Activated CD8-positive, alpha-beta T cell treated with anti-CD3 and anti-CD28 coated beads, Interleukin-2, amount 10 ng/mL, durations not matched to agents 7 days and 5 days (primary cell): ENCODE data around the gene PIH1D1. TPM values are rescaled to one million over a fixed set of nuclear protein-coding genes. Genes with fewer than 3 reads are reported as not detected.

Experiments
- ATAC-seq: fragments of 150-1000 bp; cut with Tn5 transposase; one replicate; pipeline ENCODE4 v1.10.0; 2021; ENCODE audit warnings: moderate library complexity
- CTCF ChIA-PET: fragments of 350-600 bp; sonication (Branson Sonifier 250); formaldehyde crosslinking; loops from one replicate; lab custom pipeline; 2021; ENCODE audit warnings: antibody characterized with exemption; lab: Charles Lee
- POLR2A ChIA-PET: fragments of 350-600 bp; sonication (Branson Sonifier 250); formaldehyde crosslinking; loops from one replicate; lab custom pipeline; 2021; ENCODE audit warnings: antibody characterized with exemption; lab: Charles Lee
- DNase-seq: peaks from one replicate; pipeline ENCODE4 v3.0.0-alpha.2; 2020
- H3K27ac Mint-ChIP-seq: one replicate; pipeline ENCODE4 v1.8.0; 2021; ENCODE audit warnings: mild to moderate bottlenecking, mixed read lengths
- H3K27me3 Mint-ChIP-seq: one replicate; pipeline ENCODE4 v1.8.0; 2021; ENCODE audit warnings: low read depth, mixed read lengths
- H3K36me3 Mint-ChIP-seq: one replicate; pipeline ENCODE4 v1.8.0; 2021; ENCODE audit warnings: low read depth, mixed read lengths
- H3K4me1 Mint-ChIP-seq: one replicate; pipeline ENCODE4 v1.8.0; 2021; ENCODE audit warnings: low read depth, mixed read lengths
- H3K4me3 Mint-ChIP-seq: one replicate; pipeline ENCODE4 v1.8.0; 2021; ENCODE audit warnings: mild to moderate bottlenecking, mixed read lengths
- H3K9me3 Mint-ChIP-seq: one replicate; pipeline ENCODE4 v1.8.0; 2022; ENCODE audit warnings: mixed read lengths; ENCODE audit not compliant: insufficient read depth
- total RNA-seq, 2 experiments: library from RNA; stranded (reverse); gene quantifications; one replicate each; pipeline ENCODE4 v1.2.3, GENCODE V29; 2021

Gene PIH1D1
- total RNA-seq, 2 experiments from 2014 or later: 128 to 129 TPM

GRCh38 chr19:49441960-49442350 is 9.7 kb downstream of the PIH1D1 start:
- no peak overlapping the region for H3K27ac Mint-ChIP-seq
- H3K4me1 Mint-ChIP-seq: peaks cover 48% of the 10 kb centered on the region
- peak overlapping the region; percentile 78 for H3K4me3 Mint-ChIP-seq
- peaks cover 11% of the 10 kb centered on the region for H3K36me3 Mint-ChIP-seq
- H3K27me3 Mint-ChIP-seq: peaks cover 54% of the 10 kb centered on the region
- CTCF ChIA-PET: interaction anchor here (1.4 to 4.4 kb wide), 5 partner anchors 10 to 50 kb away, joined by 4 to 40 read pairs (median 8); partner anchors contain the start of genes FLT3LG, PIH1D1 and PTH2
- H3K9me3 Mint-ChIP-seq: no peaks in the 10 kb centered on the region
- ATAC-seq (no peak), DNase-seq (no peak)
- POLR2A ChIA-PET: interaction anchor here (1.3 kb wide), 1 partner anchor 10 kb away, joined by 4 read pairs; the partner anchor contains the start of gene PIH1D1

GRCh38 chr19:49441210-49441959 is 10.2 kb downstream of the PIH1D1 start, which contains the start of gene SLC17A7:
Gene SLC17A7, minus strand, starts transcription at chr19:49441527. Its CDS starts 148 bp downstream, at chr19:49441379.
- ChIA-PET CTCF (interaction anchor here (1.4 to 4.4 kb wide), 5 partner anchors 11 to 49 kb away, joined by 4 to 40 read pairs (median 8); partner anchors contain the start of genes FLT3LG, PIH1D1 and PTH2), POLR2A (interaction anchor here (0.6 to 1.3 kb wide), 2 partner anchors 11 to 81 kb away, joined by 3 to 4 read pairs; partner anchors contain the start of gene PIH1D1)
- ATAC-seq: peak; percentile 9

GRCh38 chr19:49440439-49441209 is 11.0 kb downstream of the PIH1D1 start:
- Mint-ChIP-seq H3K27me3 (peaks cover 66% of the 10 kb centered on the region), H3K9me3 (no peaks in the 10 kb centered on the region), H3K4me3 (peak overlapping the region; percentile 8), H3K27ac (no peak overlapping the region), H3K36me3 (no peaks in the 10 kb centered on the region), H3K4me1 (peaks cover 45% of the 10 kb centered on the region)
- CTCF ChIA-PET: interaction anchor here (1.3 to 4.4 kb wide), 2 partner anchors 48 to 49 kb away, joined by 7 to 40 read pairs; no protein-coding TSS in a partner anchor
- no peak for DNase-seq
- no peak for ATAC-seq
- POLR2A ChIA-PET: interaction anchor here (0.6 kb wide), 1 partner anchor 80 kb away, joined by 3 read pairs; no protein-coding TSS in a partner anchor

More at GRCh38 chr19:49441210-49441959, 10.2 kb downstream of the PIH1D1 start, which contains the start of gene SLC17A7:
- H3K9me3 Mint-ChIP-seq: no peaks in the 10 kb centered on the region
- H3K36me3 Mint-ChIP-seq: peaks cover 6% of the 10 kb centered on the region
- peak within 1 kb of the TSS; percentile 78 for H3K4me3 Mint-ChIP-seq
- H3K4me1 Mint-ChIP-seq: peaks cover 43% of the 10 kb centered on the region
- H3K27me3 Mint-ChIP-seq: peaks cover 58% of the 10 kb centered on the region
- peak; percentile 68 for DNase-seq
- H3K27ac Mint-ChIP-seq: no peak within 1 kb of the TSS

GRCh38 chr19:49439836-49440235 is 11.8 kb downstream of the PIH1D1 start:
- H3K36me3 Mint-ChIP-seq: no peaks in the 10 kb centered on the region
- H3K4me3 Mint-ChIP-seq: no peak overlapping the region
- ATAC-seq: no peak
- DNase-seq: no peak
- H3K4me1 Mint-ChIP-seq: peaks cover 39% of the 10 kb centered on the region
- ChIA-PET CTCF (interaction anchor here (0.6 to 1.3 kb wide), 2 partner anchors 48 to 133 kb away, joined by 3 to 7 read pairs; no protein-coding TSS in a partner anchor), POLR2A (interaction anchor here (0.8 to 1.6 kb wide), 2 partner anchors 12 to 56 kb away, joined by 3 read pairs; partner anchors contain the start of gene PIH1D1)
- H3K27ac Mint-ChIP-seq: no peak overlapping the region
- peaks cover 74% of the 10 kb centered on the region for H3K27me3 Mint-ChIP-seq
- no peaks in the 10 kb centered on the region for H3K9me3 Mint-ChIP-seq

GRCh38 chr19:49438261-49438660 is 13.4 kb downstream of the PIH1D1 start:
- Mint-ChIP-seq H3K9me3 (no peaks in the 10 kb centered on the region), H3K4me1 (peaks cover 33% of the 10 kb centered on the region), H3K4me3 (no peak overlapping the region), H3K36me3 (no peaks in the 10 kb centered on the region), H3K27ac (no peak overlapping the region), H3K27me3 (peaks cover 81% of the 10 kb centered on the region)
- ChIA-PET POLR2A (interaction anchor here (1.6 kb wide), 1 partner anchor 14 kb away, joined by 3 read pairs; the partner anchor contains the start of gene PIH1D1), CTCF (no interaction called here)
- DNase-seq (no peak), ATAC-seq (no peak)

GRCh38 chr19:49437231-49437630 is 14.4 kb downstream of the PIH1D1 start:
- Mint-ChIP-seq H3K27ac (no peak overlapping the region), H3K9me3 (no peaks in the 10 kb centered on the region), H3K4me1 (peaks cover 30% of the 10 kb centered on the region), H3K36me3 (no peaks in the 10 kb centered on the region), H3K27me3 (peaks cover 82% of the 10 kb centered on the region), H3K4me3 (no peak overlapping the region)
- ChIA-PET CTCF (no interaction called here), POLR2A (no interaction called here)
- DNase-seq (no peak), ATAC-seq (no peak)

- ATAC-seq (peak; percentile 46), DNase-seq (peak; percentile 76)
- POLR2A ChIA-PET: interaction anchor here (0.9 kb wide), 1 partner anchor 27 kb away, joined by 3 read pairs; no protein-coding TSS in a partner anchor
- Mint-ChIP-seq H3K27me3 (peaks cover 79% of the 10 kb centered on the region), H3K9me3 (no peaks in the 10 kb centered on the region), H3K36me3 (peaks cover 3% of the 10 kb centered on the region), H3K4me3 (no peak overlapping the region), H3K27ac (no peak overlapping the region), H3K4me1 (peaks cover 26% of the 10 kb centered on the region)
- CTCF ChIA-PET: interaction anchor here (1.0 to 2.6 kb wide), 3 partner anchors 10 to 45 kb away, joined by 3 to 13 read pairs (median 4); partner anchors contain the start of gene FLT3LG
Measured at GRCh38 chr19:49436381-49437017, 15.1 kb downstream of the PIH1D1 start.

- Mint-ChIP-seq H3K36me3 (peaks cover 3% of the 10 kb centered on the region), H3K27me3 (peaks cover 80% of the 10 kb centered on the region), H3K4me3 (no peak overlapping the region), H3K9me3 (no peaks in the 10 kb centered on the region), H3K27ac (no peak overlapping the region), H3K4me1 (peaks cover 26% of the 10 kb centered on the region)
- ATAC-seq: no peak
- no peak for DNase-seq
- CTCF ChIA-PET: interaction anchor here (1.0 to 2.6 kb wide), 4 partner anchors 10 to 44 kb away, joined by 3 to 13 read pairs (median 4); partner anchors contain the start of gene FLT3LG
- POLR2A ChIA-PET: interaction anchor here (0.9 kb wide), 2 partner anchors 16 to 27 kb away, joined by 3 read pairs; partner anchors contain the start of gene PIH1D1
Measured at GRCh38 chr19:49435670-49436069, 15.9 kb downstream of the PIH1D1 start.

GRCh38 chr19:49434907-49435583 is 16.6 kb downstream of the PIH1D1 start:
- H3K27me3 Mint-ChIP-seq: peaks cover 79% of the 10 kb centered on the region
- H3K4me1 Mint-ChIP-seq: peaks cover 27% of the 10 kb centered on the region
- no peaks in the 10 kb centered on the region for H3K9me3 Mint-ChIP-seq
- CTCF ChIA-PET: interaction anchor here (0.6 to 2.6 kb wide), 3 partner anchors 23 to 677 kb away, joined by 3 to 13 read pairs (median 5); no protein-coding TSS in a partner anchor
- no peak overlapping the region for H3K27ac Mint-ChIP-seq
- H3K36me3 Mint-ChIP-seq: peaks cover 3% of the 10 kb centered on the region
- ATAC-seq: no peak
- no peak for DNase-seq
- no peak overlapping the region for H3K4me3 Mint-ChIP-seq
- POLR2A ChIA-PET: interaction anchor here (0.9 to 1.1 kb wide), 2 partner anchors 11 to 17 kb away, joined by 3 read pairs; partner anchors contain the start of genes PIH1D1 and PTH2

GRCh38 chr19:49433240-49433901 is 18.2 kb downstream of the PIH1D1 start:
- H3K4me3 Mint-ChIP-seq: no peak overlapping the region
- POLR2A ChIA-PET: no interaction called here
- no peak overlapping the region for H3K27ac Mint-ChIP-seq
- CTCF ChIA-PET: interaction anchor here (0.9 to 2.0 kb wide), 2 partner anchors 9 to 22 kb away, joined by 3 to 5 read pairs; partner anchors contain the start of gene GFY
- no peak for DNase-seq
- no peaks in the 10 kb centered on the region for H3K9me3 Mint-ChIP-seq
- H3K36me3 Mint-ChIP-seq: peaks cover 3% of the 10 kb centered on the region
- ATAC-seq: no peak
- peaks cover 78% of the 10 kb centered on the region for H3K27me3 Mint-ChIP-seq
- peaks cover 34% of the 10 kb centered on the region for H3K4me1 Mint-ChIP-seq
